Measurements from ENCODE around the gene SLC35F1. TPM values are rescaled to one million over a fixed set of nuclear protein-coding genes. Genes with fewer than 3 reads are reported as not detected.

Gene SLC35F1
- total and polyA plus RNA-seq, 5 donors, result 1.0 to 2.4 (median 2.0) TPM

DNA sequence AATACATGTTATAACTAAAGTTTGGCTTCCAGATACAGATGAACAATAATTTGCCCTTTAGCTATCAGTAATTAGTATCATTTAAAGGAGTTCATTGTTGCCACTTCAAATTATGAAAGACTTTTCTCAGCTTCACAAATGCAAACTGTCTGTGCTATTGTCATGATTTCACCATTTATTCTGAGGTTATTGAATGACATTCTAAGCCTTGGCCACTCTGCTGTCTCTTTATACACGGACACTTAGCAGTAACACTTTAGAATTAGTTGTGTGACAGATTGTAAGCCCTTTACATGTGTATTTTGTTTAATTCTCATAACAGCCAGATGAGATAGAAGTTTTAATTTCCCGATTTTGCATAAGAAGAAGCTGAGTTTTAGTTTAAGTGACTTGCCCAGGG lies 176.6 kb downstream of the SLC35F1 start:
- ATAC-seq (no peak), DNase-seq (no peak)
- H3K27me3 ChIP-seq (ENCODE audit: control insufficient read depth, insufficient read depth), result no peaks in the 10 kb centered on the region
- intact Hi-C loops (cut with DNase I), result no loop called here
- H3K4me1 ChIP-seq (ENCODE audit: control insufficient read depth, insufficient read depth, low read length), result no peaks in the 10 kb centered on the region
- no peak overlapping the region for H3K27ac ChIP-seq (ENCODE audit: low read length)
- WGBS, result 75% methylated on average over 2 of the region's 2 CpGs
- H3K4me3 ChIP-seq (ENCODE audit: low read length), result no peak overlapping the region
- no peaks in the 10 kb centered on the region for H3K9me3 ChIP-seq (ENCODE audit: control insufficient read depth, low read length)

DNA sequence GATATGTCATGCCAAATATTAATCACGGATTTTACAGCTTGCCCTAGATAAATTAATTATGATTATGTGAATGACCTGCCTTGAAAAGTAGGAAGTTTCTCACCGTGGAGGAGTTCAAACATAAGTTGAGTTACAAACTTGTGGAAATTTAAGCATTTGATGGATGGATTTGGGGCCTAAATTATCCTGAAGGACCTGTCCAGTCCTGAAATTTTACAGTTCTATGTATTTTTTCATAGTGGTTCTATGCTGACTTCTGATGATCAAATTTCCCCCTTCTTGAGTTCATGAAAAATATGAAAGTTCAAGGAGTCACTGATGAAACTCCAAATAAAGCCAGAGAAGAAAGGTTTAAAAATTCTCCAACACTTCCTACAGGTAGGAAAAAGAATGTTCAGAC lies 178.6 kb downstream of the SLC35F1 start:
- Histone ChIP-seq H3K9me3 (ENCODE audit: control insufficient read depth, low read length) (no peaks in the 10 kb centered on the region), H3K27me3 (ENCODE audit: control insufficient read depth, insufficient read depth) (no peaks in the 10 kb centered on the region), H3K4me3 (ENCODE audit: low read length) (no peak overlapping the region), H3K27ac (ENCODE audit: low read length) (no peak overlapping the region), H3K4me1 (ENCODE audit: control insufficient read depth, insufficient read depth, low read length) (no peaks in the 10 kb centered on the region)
- no peak for ATAC-seq
- 79% methylated on average over 2 of the region's 2 CpGs for WGBS
- intact Hi-C loops (cut with DNase I), result no loop called here
- no peak for DNase-seq

DNA sequence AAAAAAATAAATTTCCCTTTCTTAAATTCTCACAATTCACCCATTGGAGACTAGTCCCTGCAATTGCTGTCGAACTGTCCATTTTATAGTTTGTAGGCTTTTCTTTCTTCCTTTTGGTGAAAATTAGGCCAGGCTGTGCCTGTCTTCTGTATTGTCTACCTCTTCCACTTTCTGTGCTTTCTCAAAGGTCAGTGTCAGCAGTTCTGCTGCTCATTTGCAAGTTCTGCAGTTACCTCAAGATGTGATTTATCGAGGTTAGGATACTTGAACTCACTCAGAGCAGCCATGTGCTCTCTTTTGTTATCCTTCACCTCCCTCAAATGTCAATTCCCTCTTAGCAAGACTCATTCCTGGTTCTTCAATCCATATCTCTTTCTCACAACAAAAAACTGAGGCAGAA lies 179.1 kb downstream of the SLC35F1 start:
- Histone ChIP-seq H3K27ac (ENCODE audit: low read length) (no peak overlapping the region), H3K9me3 (ENCODE audit: control insufficient read depth, low read length) (no peaks in the 10 kb centered on the region), H3K27me3 (ENCODE audit: control insufficient read depth, insufficient read depth) (no peaks in the 10 kb centered on the region), H3K4me1 (ENCODE audit: control insufficient read depth, insufficient read depth, low read length) (no peaks in the 10 kb centered on the region), H3K4me3 (ENCODE audit: low read length) (no peak overlapping the region)
- intact Hi-C loops (cut with DNase I), result no loop called here
- no peak for ATAC-seq
- DNase-seq, result no peak
- WGBS, result 57% methylated on average over 2 of the region's 2 CpGs

DNA sequence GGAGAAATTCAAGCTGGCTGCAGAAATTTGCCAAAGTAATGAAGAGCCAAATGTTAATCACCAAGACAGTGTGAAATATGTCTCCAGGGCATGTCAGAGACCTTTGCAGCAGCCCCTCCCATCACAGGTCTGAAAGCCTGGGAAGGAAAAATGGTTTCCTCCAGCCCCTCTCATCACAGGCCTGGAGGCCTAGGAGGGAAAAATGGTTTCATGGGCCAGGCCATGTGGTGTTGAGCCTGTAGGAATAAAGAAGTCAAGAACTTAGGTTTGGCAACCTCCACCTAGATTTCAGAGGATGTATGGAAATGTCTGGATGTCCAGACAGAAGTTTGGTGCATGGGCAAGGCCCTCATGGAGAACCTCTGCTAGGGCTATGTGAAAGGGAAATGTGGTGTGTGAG lies 185.0 kb downstream of the SLC35F1 start:
- H3K27me3 ChIP-seq (ENCODE audit: control insufficient read depth, insufficient read depth), result no peaks in the 10 kb centered on the region
- H3K27ac ChIP-seq (ENCODE audit: low read length), result no peak overlapping the region
- H3K9me3 ChIP-seq (ENCODE audit: control insufficient read depth, low read length), result no peaks in the 10 kb centered on the region
- intact Hi-C loops (cut with DNase I), result no loop called here
- DNase-seq, result no peak
- no peaks in the 10 kb centered on the region for H3K4me1 ChIP-seq (ENCODE audit: control insufficient read depth, insufficient read depth, low read length)
- no peak for ATAC-seq
- H3K4me3 ChIP-seq (ENCODE audit: low read length), result no peak overlapping the region

DNA sequence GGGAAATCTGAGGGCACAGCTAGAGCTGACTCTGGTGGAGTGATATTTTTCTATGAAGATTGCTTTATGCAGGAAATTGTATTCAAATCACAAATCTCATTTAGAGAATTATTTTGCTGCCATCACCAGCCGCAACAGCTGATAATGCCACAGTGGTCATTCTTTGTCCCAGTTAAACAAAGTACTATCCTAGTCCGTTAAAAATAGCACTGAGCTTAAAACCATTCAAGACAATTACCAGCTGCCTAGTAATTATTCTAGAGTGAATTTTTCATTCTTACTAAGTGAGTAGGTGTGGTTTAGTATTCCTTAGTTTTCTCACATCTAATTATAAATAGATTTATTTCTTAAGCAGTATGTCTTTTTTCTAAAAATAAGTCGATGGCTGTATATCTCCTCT lies 190.5 kb downstream of the SLC35F1 start:
- DNase-seq, result no peak
- Histone ChIP-seq H3K4me1 (ENCODE audit: control insufficient read depth, insufficient read depth, low read length) (no peaks in the 10 kb centered on the region), H3K27me3 (ENCODE audit: control insufficient read depth, insufficient read depth) (no peaks in the 10 kb centered on the region), H3K9me3 (ENCODE audit: control insufficient read depth, low read length) (no peaks in the 10 kb centered on the region), H3K27ac (ENCODE audit: low read length) (no peak overlapping the region), H3K4me3 (ENCODE audit: low read length) (no peak overlapping the region)
- 64% methylated on average over 3 of the region's 3 CpGs for WGBS
- ATAC-seq, result no peak
- intact Hi-C loops (cut with DNase I), result no loop called here

DNA sequence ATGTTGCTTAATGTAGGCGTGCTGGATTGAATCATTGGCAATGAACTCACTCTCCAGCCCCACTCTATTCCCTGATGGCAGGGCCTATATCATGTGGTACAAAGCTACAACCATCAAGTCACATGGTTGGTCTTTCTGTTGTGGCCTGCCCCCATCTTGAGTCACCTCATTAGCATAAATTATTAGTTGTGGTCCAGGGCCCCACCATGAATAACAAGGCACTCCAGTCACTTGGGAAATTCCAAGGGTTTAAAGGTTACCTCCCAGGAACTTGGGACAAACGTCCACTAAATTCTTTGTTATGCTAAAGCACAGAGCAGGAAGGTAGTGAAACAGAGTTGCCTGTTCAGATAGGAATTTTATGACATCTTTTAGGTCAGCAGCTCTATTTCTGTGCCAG lies 193.7 kb downstream of the SLC35F1 start:
- intact Hi-C loops (cut with DNase I), result no loop called here
- ATAC-seq (no peak), DNase-seq (no peak)
- no peaks in the 10 kb centered on the region for H3K9me3 ChIP-seq (ENCODE audit: control insufficient read depth, low read length)
- 53% methylated on average over 2 of the region's 2 CpGs for WGBS
- H3K27ac ChIP-seq (ENCODE audit: low read length), result no peak overlapping the region
- H3K27me3 ChIP-seq (ENCODE audit: control insufficient read depth, insufficient read depth), result no peaks in the 10 kb centered on the region
- no peaks in the 10 kb centered on the region for H3K4me1 ChIP-seq (ENCODE audit: control insufficient read depth, insufficient read depth, low read length)
- H3K4me3 ChIP-seq (ENCODE audit: low read length), result no peak overlapping the region

DNA sequence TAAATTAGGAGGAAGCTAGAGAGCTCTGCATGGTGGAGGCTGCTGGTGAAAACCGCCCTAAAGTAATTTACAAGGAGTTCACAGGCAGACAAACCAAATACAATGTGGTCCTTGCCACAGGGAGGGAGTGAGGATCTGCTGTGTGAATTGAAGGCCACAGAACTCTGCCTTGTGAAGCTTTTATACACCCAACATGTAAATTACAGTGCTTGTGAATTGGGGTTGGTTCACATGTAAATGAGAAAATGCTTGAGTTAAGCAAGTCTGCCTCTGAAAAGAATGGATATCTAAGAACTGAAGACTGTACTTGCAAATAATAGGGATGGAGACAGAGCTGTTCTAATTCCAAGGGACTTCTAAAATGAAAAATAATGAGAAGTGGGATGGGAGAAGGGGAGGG lies 194.2 kb downstream of the SLC35F1 start:
- no peak for DNase-seq
- 68% methylated on average over 1 of the region's 1 CpG for WGBS
- H3K4me1 ChIP-seq (ENCODE audit: control insufficient read depth, insufficient read depth, low read length), result no peaks in the 10 kb centered on the region
- H3K9me3 ChIP-seq (ENCODE audit: control insufficient read depth, low read length), result no peaks in the 10 kb centered on the region
- intact Hi-C loops (cut with DNase I), result no loop called here
- no peak overlapping the region for H3K27ac ChIP-seq (ENCODE audit: low read length)
- ATAC-seq, result no peak
- no peaks in the 10 kb centered on the region for H3K27me3 ChIP-seq (ENCODE audit: control insufficient read depth, insufficient read depth)
- H3K4me3 ChIP-seq (ENCODE audit: low read length), result no peak overlapping the region

DNA sequence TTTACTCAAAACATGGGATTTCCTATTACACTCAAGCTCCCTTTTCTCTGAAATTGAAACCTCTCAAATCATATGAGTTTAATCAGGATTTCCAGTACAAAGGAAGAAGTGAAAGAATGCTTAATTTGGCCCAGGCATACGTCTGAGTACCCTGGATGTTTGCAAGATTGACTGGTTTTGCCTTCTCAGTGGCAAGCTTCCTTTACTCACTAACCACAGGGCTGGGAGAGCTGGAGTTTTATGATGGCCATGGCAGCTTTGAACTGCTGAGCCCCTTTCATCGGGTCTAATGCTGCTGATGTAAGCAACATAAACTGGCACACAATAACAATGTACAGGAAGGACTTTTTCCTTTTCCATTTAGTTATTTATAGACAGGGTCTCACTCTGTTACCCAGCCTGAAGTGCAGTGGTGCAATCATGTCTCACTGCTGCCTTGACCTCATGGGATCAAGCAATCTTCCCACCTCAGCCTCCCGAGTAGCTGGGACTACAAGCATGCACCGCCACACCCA lies 194.8 kb downstream of the SLC35F1 start:
- Histone ChIP-seq H3K27ac (ENCODE audit: low read length) (no peak overlapping the region), H3K9me3 (ENCODE audit: control insufficient read depth, low read length) (no peaks in the 10 kb centered on the region), H3K27me3 (ENCODE audit: control insufficient read depth, insufficient read depth) (no peaks in the 10 kb centered on the region), H3K4me1 (ENCODE audit: control insufficient read depth, insufficient read depth, low read length) (no peaks in the 10 kb centered on the region), H3K4me3 (ENCODE audit: low read length) (no peak overlapping the region)
- intact Hi-C loops (cut with DNase I), result no loop called here
- 49% methylated on average over 4 of the region's 4 CpGs for WGBS
- ATAC-seq (no peak), DNase-seq (no peak)

DNA sequence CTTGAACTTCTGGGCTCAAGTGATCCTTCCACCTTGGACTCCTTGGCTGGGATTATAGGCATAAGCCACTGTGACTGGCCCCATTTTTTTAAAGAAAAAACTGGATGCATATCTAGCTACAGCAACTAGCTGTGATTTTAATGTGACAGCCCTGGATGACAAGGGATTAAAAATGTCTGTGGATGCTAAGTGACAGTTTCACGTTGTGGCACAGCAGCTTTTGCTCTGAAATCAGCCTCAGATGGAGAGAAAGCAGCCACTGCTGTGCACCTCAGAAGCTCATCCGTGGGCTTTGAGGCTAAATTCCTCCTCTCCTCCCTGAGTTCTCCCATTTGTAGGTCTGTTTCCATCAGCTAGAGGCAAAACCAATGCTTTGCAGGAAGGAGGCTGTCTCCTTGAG lies 195.3 kb downstream of the SLC35F1 start:
- DNase-seq (no peak), ATAC-seq (no peak)
- intact Hi-C loops (cut with DNase I), result no loop called here
- no peak overlapping the region for H3K27ac ChIP-seq (ENCODE audit: low read length)
- H3K27me3 ChIP-seq (ENCODE audit: control insufficient read depth, insufficient read depth), result no peaks in the 10 kb centered on the region
- WGBS, result 62% methylated on average over 2 of the region's 2 CpGs
- H3K4me1 ChIP-seq (ENCODE audit: control insufficient read depth, insufficient read depth, low read length), result no peaks in the 10 kb centered on the region
- H3K9me3 ChIP-seq (ENCODE audit: control insufficient read depth, low read length), result no peaks in the 10 kb centered on the region
- H3K4me3 ChIP-seq (ENCODE audit: low read length), result no peak overlapping the region

DNA sequence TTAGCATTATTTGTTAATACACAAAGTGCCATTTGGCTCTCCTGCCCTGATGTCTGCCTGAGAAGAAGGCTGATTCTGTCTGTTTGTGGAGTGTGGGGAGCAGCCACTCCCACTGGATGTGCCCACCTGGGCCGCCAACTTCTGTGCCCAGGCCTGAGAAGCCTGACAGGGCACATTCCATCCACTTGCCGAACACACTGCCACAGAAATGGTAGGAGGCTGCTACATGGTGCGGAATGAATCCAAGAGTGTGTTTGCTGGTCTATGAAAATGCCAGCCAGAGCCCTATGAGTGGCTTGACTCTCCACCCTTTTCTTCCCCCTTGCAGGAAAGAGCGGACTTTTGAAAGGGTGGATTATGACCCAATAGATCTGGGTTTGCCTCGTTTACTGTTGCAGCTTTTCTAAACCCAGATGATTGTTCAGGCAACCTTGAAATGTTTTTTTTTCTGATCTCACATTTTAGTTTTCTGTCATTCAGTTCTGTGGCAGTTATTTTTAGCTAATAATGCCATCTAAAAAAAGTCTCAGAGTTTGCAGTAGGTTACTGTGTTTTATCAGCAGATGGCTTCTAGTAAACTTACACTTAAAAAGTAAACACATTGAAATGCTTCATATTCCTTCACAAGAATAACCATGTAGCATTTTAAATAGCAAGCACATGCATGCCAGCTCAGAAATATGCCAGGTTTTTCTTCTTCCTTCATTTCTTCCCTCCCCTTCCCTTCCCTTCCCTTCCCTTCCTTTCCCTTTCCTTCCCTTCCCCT lies 196.5 kb downstream of the SLC35F1 start:
- no peak for ATAC-seq
- 67% methylated on average over 5 of the region's 5 CpGs for WGBS
- H3K27ac ChIP-seq (ENCODE audit: low read length), result no peak overlapping the region
- intact Hi-C loops (cut with DNase I), result no loop called here
- H3K9me3 ChIP-seq (ENCODE audit: control insufficient read depth, low read length), result no peaks in the 10 kb centered on the region
- H3K4me1 ChIP-seq (ENCODE audit: control insufficient read depth, insufficient read depth, low read length), result no peaks in the 10 kb centered on the region
- no peak for DNase-seq
- no peak overlapping the region for H3K4me3 ChIP-seq (ENCODE audit: low read length)
- H3K27me3 ChIP-seq (ENCODE audit: control insufficient read depth, insufficient read depth), result no peaks in the 10 kb centered on the region

DNA sequence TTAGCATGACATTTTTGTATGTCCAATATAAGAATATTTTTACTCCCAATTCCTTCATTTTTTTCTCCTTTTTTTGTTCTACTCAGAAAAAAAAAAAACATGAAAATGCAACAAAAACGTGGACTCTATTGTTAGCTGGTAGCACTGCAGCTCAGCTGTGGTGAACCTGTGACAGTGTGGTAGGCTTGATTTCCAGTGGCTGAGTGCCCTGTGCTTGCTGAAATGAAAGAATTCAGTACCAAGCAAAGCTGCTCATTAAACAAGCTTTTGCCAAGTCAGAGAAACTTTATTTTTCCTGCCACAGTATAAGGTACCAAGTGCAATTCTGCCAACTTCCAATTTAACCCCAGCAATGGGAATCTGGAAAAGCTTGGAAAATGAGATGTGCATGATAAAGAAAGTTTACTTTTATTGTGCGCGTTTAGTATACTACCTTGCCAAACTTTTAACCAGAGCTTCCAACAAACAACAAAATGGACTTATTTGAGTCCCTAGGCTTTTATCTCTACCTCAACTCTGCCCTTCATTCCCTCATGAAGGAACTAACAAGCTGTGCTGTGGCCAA lies 215.2 kb downstream of the SLC35F1 start:
- Histone ChIP-seq H3K27me3 (ENCODE audit: control insufficient read depth, insufficient read depth) (no peaks in the 10 kb centered on the region), H3K9me3 (ENCODE audit: control insufficient read depth, low read length) (no peaks in the 10 kb centered on the region), H3K4me3 (ENCODE audit: low read length) (no peak overlapping the region), H3K4me1 (ENCODE audit: control insufficient read depth, insufficient read depth, low read length) (no peaks in the 10 kb centered on the region), H3K27ac (ENCODE audit: low read length) (no peak overlapping the region)
- DNase-seq (no peak), ATAC-seq (no peak)
- intact Hi-C loops (cut with DNase I), result no loop called here
- WGBS, result 69% methylated on average over 3 of the region's 3 CpGs
